IMR-90 (cell line): ENCODE measurements around the gene DGKD. TPM values are rescaled to one million over a fixed set of nuclear protein-coding genes. Genes with fewer than 3 reads are reported as not detected.

Experiments used
- ATAC-seq: fragments of 200-7000 bp; cut with Tn5 transposase; 2 replicates; pipeline ENCODE4 v1.9.1; 2020; ENCODE audit warnings: low read depth, mild to moderate bottlenecking, moderate library complexity
- BruUV-seq: library from RNA; stranded (reverse); fragments of 400-500 nt; replicated peaks from 2 replicates; lab custom pipeline; 2021; lab: Mats Ljungman, UMichigan
- CTCF ChIA-PET: fragments of 300-600 bp; formaldehyde crosslinking; extraction: SDS; loops from one replicate; lab custom pipeline; 2021; ENCODE audit warnings: antibody characterized with exemption; lab: Yijun Ruan, JAX
- POLR2A ChIA-PET: fragments of 300-600 bp; sonication (Branson Sonifier 250); formaldehyde crosslinking; loops from one replicate; lab custom pipeline; 2022; ENCODE audit warnings: antibody characterized with exemption; ENCODE audit not compliant: unreplicated experiment; lab: Charles Lee
- DNase-seq: peaks from one replicate; pipeline ENCODE4 v3.0.0; 2013
- H2AFZ ChIP-seq: replicated peaks from 2 replicates; pipeline ENCODE3; 2013; ENCODE audit warnings: low read length, mild to moderate bottlenecking; ENCODE audit not compliant: poor library complexity
- H2AK5ac ChIP-seq: 2 replicates; pipeline ENCODE4 v1.6.1; 2013; ENCODE audit warnings: low read depth, low read length, inconsistent platforms
- H2AK9ac ChIP-seq: replicated peaks from 2 replicates; pipeline ENCODE3; 2013; ENCODE audit warnings: mild to moderate bottlenecking, low read depth, low read length, moderate library complexity; ENCODE audit not compliant: poor library complexity
- H2BK120ac ChIP-seq: 2 replicates; pipeline ENCODE4 v1.6.1; 2013; ENCODE audit warnings: low read depth, low read length, inconsistent platforms
- H2BK15ac ChIP-seq: 3 replicates; pipeline ENCODE4 v1.6.1; 2013; ENCODE audit warnings: low read depth, low read length, inconsistent platforms
- H2BK20ac ChIP-seq: 2 replicates; pipeline ENCODE4 v1.6.1; 2013; ENCODE audit warnings: low read depth, mild to moderate bottlenecking, inconsistent platforms, low read length, moderate library complexity
- H2BK5ac ChIP-seq: 2 replicates; pipeline ENCODE4 v1.6.1; 2013; ENCODE audit warnings: mild to moderate bottlenecking, low read depth, low read length, inconsistent platforms; ENCODE audit not compliant: poor library complexity, severe bottlenecking
- H3K14ac ChIP-seq: replicated peaks from 2 replicates; pipeline ENCODE4 v1.6.1; 2013; ENCODE audit warnings: low read depth, low read length, inconsistent platforms
- H3K18ac ChIP-seq: 2 replicates; pipeline ENCODE4 v1.6.1; 2013; ENCODE audit warnings: low read depth, low read length, control low read depth
- H3K23ac ChIP-seq: 2 replicates; pipeline ENCODE4 v1.6.1; 2013; ENCODE audit warnings: low read depth, low read length, inconsistent platforms
- H3K27ac ChIP-seq: 2 replicates; pipeline ENCODE4 v1.5.1; 2013; ENCODE audit warnings: mild to moderate bottlenecking, control low read depth, low read length; ENCODE audit not compliant: insufficient read depth
- H3K27me3 ChIP-seq: 2 replicates; pipeline ENCODE4 v1.6.1; 2013; ENCODE audit warnings: low read length; ENCODE audit not compliant: control insufficient read depth, insufficient read depth
- H3K36me3 ChIP-seq: 2 replicates; pipeline ENCODE4 v1.6.1; 2013; ENCODE audit warnings: low read length, mixed read lengths; ENCODE audit not compliant: control insufficient read depth, insufficient read depth
- H3K4ac ChIP-seq: 2 replicates; pipeline ENCODE4 v1.6.1; 2013; ENCODE audit warnings: low read depth, low read length, inconsistent platforms
- H3K4me1 ChIP-seq: 2 replicates; pipeline ENCODE4 v1.6.1; 2013; ENCODE audit warnings: low read length, mixed read lengths; ENCODE audit not compliant: control insufficient read depth, insufficient read depth
- H3K4me2 ChIP-seq: 2 replicates; pipeline ENCODE4 v1.6.1; 2013; ENCODE audit warnings: low read depth, mild to moderate bottlenecking, control low read depth, low read length, moderate library complexity
- H3K4me3 ChIP-seq: 2 replicates; pipeline ENCODE4 v1.5.1; 2013; ENCODE audit warnings: low read depth, mild to moderate bottlenecking, control low read depth, low read length, moderate library complexity; ENCODE audit not compliant: insufficient read depth
- H3K56ac ChIP-seq: 2 replicates; pipeline ENCODE4 v1.6.1; 2013; ENCODE audit warnings: low read length, inconsistent platforms; ENCODE audit not compliant: insufficient read depth; ENCODE audit errors: extremely low read depth
- H3K79me1 ChIP-seq, 2 experiments: 2 replicates each; pipeline ENCODE4 v1.6.1; 2013; ENCODE audit warnings: low read length in 2 of 2, inconsistent platforms in 1 of 2, low read depth in 1 of 2
- H3K9ac ChIP-seq: 2 replicates; pipeline ENCODE4 v1.6.1; 2013; ENCODE audit warnings: low read depth, low read length, control low read depth
- H3K9me1 ChIP-seq: 2 replicates; pipeline ENCODE4 v1.6.1; 2013; ENCODE audit warnings: low read length, inconsistent platforms; ENCODE audit not compliant: insufficient read depth
- H3K9me3 ChIP-seq: 2 replicates; pipeline ENCODE4 v1.6.1; 2013; ENCODE audit warnings: low read length; ENCODE audit not compliant: control insufficient read depth, insufficient read depth
- H4K20me1 ChIP-seq: 2 replicates; pipeline ENCODE4 v1.6.1; 2013; ENCODE audit warnings: low read length, inconsistent platforms; ENCODE audit not compliant: insufficient read depth
- H4K5ac ChIP-seq: 2 replicates; pipeline ENCODE4 v1.6.1; 2013; ENCODE audit warnings: mild to moderate bottlenecking, low read depth, low read length, control low read depth
- H4K8ac ChIP-seq, 2 experiments: 2 replicates each; pipeline ENCODE4 v1.6.1; 2013; ENCODE audit warnings: low read depth in 2 of 2, low read length in 2 of 2, control low read depth in 1 of 2, inconsistent platforms in 1 of 2
- H4K91ac ChIP-seq: 2 replicates; pipeline ENCODE4 v1.6.1; 2013; ENCODE audit warnings: low read depth, low read length, inconsistent platforms; ENCODE audit not compliant: insufficient read depth
- FOS ChIP-seq: fragments of 150-350 bp; IDR thresholded peaks from 2 replicates; pipeline ENCODE4 v1.6.1; 2016; ENCODE audit warnings: low read depth, low read length
- POLR2A ChIP-seq: IDR thresholded peaks from 2 replicates; pipeline ENCODE4 v1.6.1; 2012; ENCODE audit warnings: mild to moderate bottlenecking, low read depth, low read length
- RAD21 ChIP-seq: IDR thresholded peaks from 2 replicates; pipeline ENCODE4 v1.6.1; 2012; ENCODE audit warnings: low read length, improper control_type of control experiment
- RFX5 ChIP-seq: IDR thresholded peaks from 2 replicates; pipeline ENCODE4 v1.8.0; 2012; ENCODE audit warnings: low read depth, mild to moderate bottlenecking, low read length, moderate library complexity
- SMC3 ChIP-seq: fragments of 150-350 bp; IDR thresholded peaks from 2 replicates; pipeline ENCODE4 v1.6.1; 2016; ENCODE audit warnings: low read depth, mild to moderate bottlenecking, antibody characterized with exemption, low read length, moderate library complexity
- WGBS, 2 experiments: methylation state at CpG; one replicate each; pipeline versions ENCODE4 v1.1.5 to v1.1.7; 2013; ENCODE audit warnings: missing lambda C conversion rate in 2 of 2; ENCODE audit not compliant: insufficient read length in 1 of 2; ENCODE audit errors: extremely low coverage in 2 of 2; 5-methylcytosine and 5-hydroxymethylcytosine counted together
- dilution Hi-C: fragments of 300-500 bp; cut with HindIII; formaldehyde crosslinking; loops from one replicate; pipeline ENCODE4 v1.14.3; 2018; ENCODE audit warnings: low sequenced_read_pairs; ENCODE audit not compliant: unreplicated experiment
- in situ Hi-C: fragments of 300-500 bp; cut with MboI; formaldehyde crosslinking; loops from 3 replicates; pipeline ENCODE4 v1.14.3; 2019; ENCODE audit warnings: low sequenced_read_pairs, inconsistent platforms, mixed read lengths
- intact Hi-C: fragments of 100-400 bp; cut with micrococcal nuclease; formaldehyde crosslinking; loops from 2 replicates; pipeline ENCODE4 v1.10.0; 2022
- polyA plus RNA-seq, 3 experiments: library from polyadenylated mRNA; depleted of rRNA; stranded (reverse); fragments of >200 nt; gene quantifications; 2 replicates each; pipeline ENCODE4 v1.2.3, GENCODE V29; 2012; ENCODE audit warnings: low replicate concordance in 1 of 3
- total RNA-seq: library from RNA; depleted of rRNA; stranded (reverse); fragments of >200 nt; gene quantifications from 2 replicates; pipeline ENCODE4 v1.2.3, GENCODE V29; 2012
- TF ChIP-seq, protein P1 (sequence below): fragments of 150-350 bp; IDR thresholded peaks from 2 replicates; pipeline ENCODE4 v1.6.1; 2016; ENCODE audit warnings: low read depth, mild to moderate bottlenecking, low read length, moderate library complexity, borderline replicate concordance

DGKD gene
- total and polyA plus RNA-seq, 2 of the 4 experiments (the other 2 are of a cell fraction): 6.5 to 10.1 TPM

DNA sequence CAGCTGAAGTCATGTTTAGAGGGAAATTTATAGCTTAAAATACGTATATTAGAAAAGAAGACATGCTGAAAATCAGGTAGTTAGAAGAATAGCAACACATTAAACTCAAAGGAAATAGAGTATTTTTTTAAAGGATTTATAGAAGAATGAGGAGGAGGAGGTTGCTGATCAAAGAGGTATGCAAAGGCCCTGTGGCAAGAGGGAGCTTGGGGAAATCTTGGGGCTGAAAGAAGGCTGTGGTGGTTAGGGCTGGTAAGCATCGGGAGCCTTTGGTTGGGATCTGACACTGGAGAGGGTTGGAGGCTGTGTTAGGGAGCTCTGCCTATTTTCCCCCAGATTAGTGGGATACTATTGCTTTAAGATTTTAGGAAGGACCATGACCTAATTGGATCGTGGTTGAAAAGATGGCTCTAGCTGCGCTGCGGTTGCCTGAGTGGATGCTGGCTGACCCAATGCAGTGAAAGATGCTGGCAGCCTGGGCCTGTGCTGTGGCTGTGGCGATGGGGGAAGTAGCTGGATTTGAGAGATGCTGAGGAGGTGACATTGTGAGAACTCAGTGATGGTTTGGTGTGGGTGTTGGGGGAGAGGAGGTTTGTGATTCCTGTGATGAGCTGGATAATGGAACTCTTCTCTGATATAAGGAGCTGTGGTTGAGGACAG lies 11.7 kb downstream of the DGKD start:
- Histone ChIP-seq H4K8ac (no peak overlapping the region), H3K18ac (no peak overlapping the region), H3K27me3 (no peaks in the 10 kb centered on the region), H3K9me1 (no peaks in the 10 kb centered on the region), H3K9ac (no peak overlapping the region), H3K27ac (no peak overlapping the region), H4K91ac (no peak overlapping the region), H3K4me3 (no peak overlapping the region), H3K4me2 (no peak overlapping the region), H2BK20ac (no peak overlapping the region), H3K79me1 (peaks cover 15 to 24% of the 10 kb centered on the region in 2 experiments), H3K14ac (no peak overlapping the region), H2BK15ac (no peak overlapping the region), H3K36me3 (peaks cover 1% of the 10 kb centered on the region; the same call in 1 of the 2 replicates), H4K20me1 (peaks cover 4% of the 10 kb centered on the region; the same call in 1 of the 2 replicates), H2BK120ac (no peak overlapping the region), H3K23ac (no peak overlapping the region), H2AK9ac (no peak overlapping the region), H2AFZ (no peak overlapping the region), H3K9me3 (no peaks in the 10 kb centered on the region), H3K4me1 (no peaks in the 10 kb centered on the region), H2BK5ac (no peak overlapping the region), H3K4ac (no peak overlapping the region), H2AK5ac (no peak overlapping the region), H3K56ac (no peak overlapping the region), H4K5ac (no peak overlapping the region)
- ATAC-seq (no peak), DNase-seq (no peak)
- ChIA-PET CTCF (no interaction called here), POLR2A (no interaction called here)
- BruUV-seq: no TSS peak
- 100% methylated on average over 3 of the region's 6 CpGs; no CpG with 5 or more reads in 1 of the 2 experiments for WGBS, 2 experiments
- TF ChIP-seq FOS (no peak), RAD21 (no peak), POLR2A (no peak), SMC3 (no peak), RFX5 (no peak)
- TF ChIP-seq, protein P1, sequence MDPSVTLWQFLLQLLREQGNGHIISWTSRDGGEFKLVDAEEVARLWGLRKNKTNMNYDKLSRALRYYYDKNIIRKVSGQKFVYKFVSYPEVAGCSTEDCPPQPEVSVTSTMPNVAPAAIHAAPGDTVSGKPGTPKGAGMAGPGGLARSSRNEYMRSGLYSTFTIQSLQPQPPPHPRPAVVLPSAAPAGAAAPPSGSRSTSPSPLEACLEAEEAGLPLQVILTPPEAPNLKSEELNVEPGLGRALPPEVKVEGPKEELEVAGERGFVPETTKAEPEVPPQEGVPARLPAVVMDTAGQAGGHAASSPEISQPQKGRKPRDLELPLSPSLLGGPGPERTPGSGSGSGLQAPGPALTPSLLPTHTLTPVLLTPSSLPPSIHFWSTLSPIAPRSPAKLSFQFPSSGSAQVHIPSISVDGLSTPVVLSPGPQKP: no peak
- intact Hi-C loops (no loop called here), in situ Hi-C loops (no loop called here), dilution Hi-C loops (no loop called here)
